Cerebellar nuclear complex (tissue), 1 donor: Measurements from ENCODE around the gene ARMH4.

Experiments
- DNase-seq, 2 experiments: peaks; one replicate each; lab custom pipeline; 2025; lab: John Stamatoyannopoulos, UW

The ARMH4 gene, protein sequence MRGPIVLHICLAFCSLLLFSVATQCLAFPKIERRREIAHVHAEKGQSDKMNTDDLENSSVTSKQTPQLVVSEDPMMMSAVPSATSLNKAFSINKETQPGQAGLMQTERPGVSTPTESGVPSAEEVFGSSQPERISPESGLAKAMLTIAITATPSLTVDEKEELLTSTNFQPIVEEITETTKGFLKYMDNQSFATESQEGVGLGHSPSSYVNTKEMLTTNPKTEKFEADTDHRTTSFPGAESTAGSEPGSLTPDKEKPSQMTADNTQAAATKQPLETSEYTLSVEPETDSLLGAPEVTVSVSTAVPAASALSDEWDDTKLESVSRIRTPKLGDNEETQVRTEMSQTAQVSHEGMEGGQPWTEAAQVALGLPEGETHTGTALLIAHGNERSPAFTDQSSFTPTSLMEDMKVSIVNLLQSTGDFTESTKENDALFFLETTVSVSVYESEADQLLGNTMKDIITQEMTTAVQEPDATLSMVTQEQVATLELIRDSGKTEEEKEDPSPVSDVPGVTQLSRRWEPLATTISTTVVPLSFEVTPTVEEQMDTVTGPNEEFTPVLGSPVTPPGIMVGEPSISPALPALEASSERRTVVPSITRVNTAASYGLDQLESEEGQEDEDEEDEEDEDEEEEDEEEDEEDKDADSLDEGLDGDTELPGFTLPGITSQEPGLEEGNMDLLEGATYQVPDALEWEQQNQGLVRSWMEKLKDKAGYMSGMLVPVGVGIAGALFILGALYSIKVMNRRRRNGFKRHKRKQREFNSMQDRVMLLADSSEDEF

DNA sequence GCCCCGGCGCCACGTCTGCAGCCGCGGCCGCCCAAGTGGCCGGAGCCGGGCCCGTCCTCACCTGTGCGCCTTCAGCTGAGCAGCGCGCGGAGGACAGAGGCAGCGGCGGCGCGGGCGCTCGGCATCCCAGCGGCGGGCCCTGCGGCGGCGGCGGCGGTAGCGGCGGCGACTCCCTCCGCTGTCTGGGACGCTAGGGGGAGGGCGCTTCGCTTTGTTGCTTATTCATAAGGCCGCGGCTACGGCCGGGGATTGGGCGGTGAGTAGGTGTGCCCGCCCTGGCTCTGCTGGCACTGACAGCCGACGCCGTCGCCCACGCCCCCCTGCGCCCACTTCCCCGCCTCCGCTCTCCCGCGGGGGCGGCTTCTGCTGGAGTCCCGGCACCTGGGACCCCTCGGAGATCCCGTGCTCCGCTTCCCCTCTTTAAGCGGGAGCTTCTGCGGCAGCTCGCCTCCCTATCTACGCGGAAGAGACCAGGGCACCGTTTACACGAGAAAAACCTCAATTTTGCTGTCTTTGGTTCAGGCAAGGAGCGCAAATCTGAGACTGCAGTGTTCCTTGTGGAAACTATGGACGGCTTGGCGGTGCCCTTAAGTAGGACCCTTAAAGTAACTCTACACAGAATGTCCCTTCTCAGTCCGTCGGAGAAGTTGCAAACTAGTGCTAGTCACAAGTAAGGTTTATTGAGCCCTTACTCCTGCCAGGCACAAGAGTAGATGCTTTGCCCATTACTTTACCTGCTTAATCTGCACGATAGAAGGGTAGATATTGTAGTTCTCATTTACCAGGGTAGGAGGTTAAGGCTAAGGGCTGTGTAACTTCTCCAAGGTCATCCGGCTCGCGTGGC lies at the start of gene ARMH4:
Gene ARMH4 (minus strand): TSS at position 200 of the 844 bp plus-strand sequence. CDS start 12,855 bp downstream, outside the sequence.
- DNase-seq, result peak in 1 of 2 experiments; percentile 37

- no peak for DNase-seq
These were observed 48.8 kb upstream of the ARMH4 start for GRCh38 chr14:58200846-58201245.

GRCh38 chr14:58200480-58200841 lies 48.4 kb upstream of the ARMH4 start:
- no peak for DNase-seq

DNA sequence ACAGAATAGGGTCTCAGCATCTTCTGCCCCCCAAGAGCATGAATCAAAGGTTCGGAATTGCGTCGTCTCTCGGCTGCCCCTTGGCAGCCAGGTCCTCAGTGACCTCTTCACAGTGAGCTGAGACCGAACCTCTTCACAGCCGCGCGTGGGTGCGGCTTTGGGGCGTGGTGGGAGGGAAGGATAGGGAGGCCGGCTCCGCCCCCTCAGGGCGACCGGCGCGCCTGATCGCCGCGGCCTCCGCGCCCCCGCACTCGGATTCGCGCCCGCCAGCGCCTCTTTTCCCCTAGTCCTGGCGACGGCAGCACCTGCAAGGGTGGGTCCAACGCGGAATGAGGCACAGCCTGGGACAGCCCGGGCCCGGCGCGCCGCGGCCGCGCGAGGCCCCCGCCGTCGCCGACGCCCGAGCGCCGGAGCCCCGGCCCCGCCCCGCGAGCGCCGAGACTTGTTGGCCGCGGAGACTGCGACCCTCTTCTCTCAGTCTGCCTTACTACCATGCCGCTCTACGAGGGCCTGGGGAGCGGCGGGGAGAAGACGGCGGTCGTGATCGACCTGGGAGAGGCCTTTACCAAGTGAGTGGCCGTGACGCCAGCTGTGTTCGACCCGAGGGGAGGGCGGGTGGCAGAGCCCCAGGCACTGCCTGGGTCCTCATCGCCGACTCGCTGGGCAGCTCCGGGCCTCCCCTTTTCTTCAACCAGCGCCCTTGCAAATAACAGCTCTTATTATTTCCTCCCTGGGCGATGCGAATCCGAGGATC lies 47.9 kb upstream of the ARMH4 start, which contains the start of gene ACTR10:
Gene ACTR10 (plus strand): TSS at position 424 of the 754 bp plus-strand sequence. CDS start 69 bp downstream, at position 493.
- DNase-seq, result peak; percentile 57 to 72

DNA sequence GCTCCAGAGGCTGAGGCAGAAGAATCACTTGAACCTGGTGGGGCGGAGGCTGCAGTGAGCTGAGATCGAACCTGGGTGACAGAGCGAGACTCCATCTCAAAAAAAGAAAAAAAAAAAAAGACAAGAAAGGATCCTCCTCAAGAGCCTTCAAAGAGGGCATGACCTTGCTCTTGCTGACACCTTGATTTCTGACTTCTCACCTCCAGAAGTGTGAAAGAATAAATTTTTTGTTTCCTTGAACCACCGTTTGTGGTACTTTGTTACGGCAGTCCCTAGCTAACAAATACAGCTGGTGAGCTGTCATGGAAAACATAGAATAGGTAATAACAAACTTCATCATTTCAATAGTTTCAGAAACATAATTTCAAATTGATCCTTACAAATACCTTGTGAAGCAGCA lies 46.1 kb upstream of the ARMH4 start:
- no peak for DNase-seq

- no peak for DNase-seq
These were observed 44.2 kb upstream of the ARMH4 start for GRCh38 chr14:58196198-58196597.

- DNase-seq, result no peak
These were observed 41.5 kb upstream of the ARMH4 start for GRCh38 chr14:58193542-58193941.

GRCh38 chr14:58191763-58192601 lies 40.0 kb upstream of the ARMH4 start:
- no peak for DNase-seq

DNA sequence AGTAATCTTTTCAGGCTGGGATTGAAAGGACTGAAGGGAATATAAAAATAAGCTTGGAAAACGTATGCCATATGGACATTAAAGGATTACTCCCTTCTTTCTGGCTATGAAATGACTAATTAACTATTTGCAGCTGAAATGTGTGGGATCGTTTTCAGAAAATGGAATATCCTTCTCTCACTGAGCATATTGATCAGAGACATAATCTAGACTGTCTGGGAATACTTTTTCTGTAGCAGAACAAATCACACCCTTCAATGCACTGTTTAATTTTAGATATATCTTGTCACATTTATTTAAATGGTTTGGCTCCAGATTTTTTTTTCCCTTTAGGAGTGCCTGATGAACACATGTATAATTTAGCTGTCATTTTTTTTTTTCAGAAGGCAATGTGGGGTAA lies 37.2 kb upstream of the ARMH4 start:
- DNase-seq, result no peak

- DNase-seq, result no peak
These were observed 25.1 kb upstream of the ARMH4 start for GRCh38 chr14:58177125-58177524.

DNA sequence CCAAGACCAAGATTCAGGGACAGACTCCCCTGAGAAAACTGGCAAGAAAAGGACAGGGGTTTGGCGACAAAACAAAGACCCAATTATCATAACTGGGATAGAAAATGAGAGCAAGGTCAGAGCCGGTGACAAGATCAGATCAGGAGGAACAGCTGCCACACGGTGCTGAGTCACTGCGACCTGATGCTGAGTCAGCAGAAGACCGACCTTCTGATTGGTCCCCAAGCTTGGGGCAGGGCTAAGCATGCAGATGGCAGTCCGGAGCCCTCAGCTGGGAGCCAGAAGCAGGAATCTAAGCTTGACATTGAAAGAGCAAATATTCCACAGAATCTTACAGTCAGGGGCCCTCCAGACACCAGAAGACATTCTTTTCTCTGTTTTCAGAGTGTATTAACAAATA lies 19.1 kb upstream of the ARMH4 start:
- DNase-seq, result peak in 1 of 2 experiments; percentile 2

- DNase-seq, result no peak
These were observed 15.9 kb upstream of the ARMH4 start for GRCh38 chr14:58167891-58168290.

- DNase-seq, result peak in 1 of 2 experiments; percentile 60
These were observed 15.0 kb upstream of the ARMH4 start for GRCh38 chr14:58167057-58167456.

DNA sequence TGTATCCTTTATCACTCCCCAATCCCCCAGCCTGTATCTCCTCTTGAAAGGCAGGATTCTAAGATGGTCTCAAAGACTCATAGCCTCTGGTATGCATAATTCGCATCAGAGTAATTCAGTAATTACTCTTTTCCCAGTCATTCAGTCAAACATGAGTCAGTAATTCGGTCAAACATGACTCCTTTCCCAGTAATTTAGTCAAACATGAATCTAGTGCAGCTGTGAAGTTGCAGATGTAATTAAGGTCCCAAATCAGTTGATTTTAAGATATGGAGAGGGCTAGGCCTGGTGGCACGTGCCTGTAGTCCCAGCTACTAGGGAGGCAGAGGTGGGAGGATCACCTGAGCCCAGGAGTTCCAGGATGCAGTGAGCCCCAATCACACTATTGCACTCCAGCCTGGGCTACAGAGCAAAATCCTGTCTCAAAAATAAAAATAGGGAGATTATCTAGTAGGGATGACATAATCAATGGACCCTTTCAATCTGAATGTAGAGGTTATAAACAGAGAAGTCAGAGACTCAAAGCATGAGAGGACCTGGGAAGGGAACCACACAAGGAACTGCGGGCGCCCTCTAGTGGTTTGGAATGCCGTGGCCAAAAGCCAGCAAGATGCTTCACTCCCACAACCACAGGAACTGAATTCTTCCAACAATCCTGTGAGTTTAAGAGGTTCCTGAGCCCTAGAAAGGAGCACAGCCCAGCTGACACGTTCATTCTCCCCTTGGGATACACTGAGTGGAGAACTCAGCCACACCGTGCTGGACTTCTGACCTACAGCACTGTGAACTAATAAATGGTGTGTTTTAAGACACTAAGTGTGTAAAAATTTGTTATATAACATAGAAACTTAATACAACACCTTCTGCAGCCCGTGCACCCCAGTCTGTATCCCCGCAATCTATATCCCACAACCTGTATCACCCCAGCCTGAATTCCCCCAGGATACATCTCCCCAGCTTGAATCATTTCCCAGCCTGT lies 14.3 kb upstream of the ARMH4 start:
- peak in 1 of 2 experiments; percentile 26 for DNase-seq

GRCh38 chr14:58160561-58160960 lies 8.5 kb upstream of the ARMH4 start:
- DNase-seq, result no peak

DNA sequence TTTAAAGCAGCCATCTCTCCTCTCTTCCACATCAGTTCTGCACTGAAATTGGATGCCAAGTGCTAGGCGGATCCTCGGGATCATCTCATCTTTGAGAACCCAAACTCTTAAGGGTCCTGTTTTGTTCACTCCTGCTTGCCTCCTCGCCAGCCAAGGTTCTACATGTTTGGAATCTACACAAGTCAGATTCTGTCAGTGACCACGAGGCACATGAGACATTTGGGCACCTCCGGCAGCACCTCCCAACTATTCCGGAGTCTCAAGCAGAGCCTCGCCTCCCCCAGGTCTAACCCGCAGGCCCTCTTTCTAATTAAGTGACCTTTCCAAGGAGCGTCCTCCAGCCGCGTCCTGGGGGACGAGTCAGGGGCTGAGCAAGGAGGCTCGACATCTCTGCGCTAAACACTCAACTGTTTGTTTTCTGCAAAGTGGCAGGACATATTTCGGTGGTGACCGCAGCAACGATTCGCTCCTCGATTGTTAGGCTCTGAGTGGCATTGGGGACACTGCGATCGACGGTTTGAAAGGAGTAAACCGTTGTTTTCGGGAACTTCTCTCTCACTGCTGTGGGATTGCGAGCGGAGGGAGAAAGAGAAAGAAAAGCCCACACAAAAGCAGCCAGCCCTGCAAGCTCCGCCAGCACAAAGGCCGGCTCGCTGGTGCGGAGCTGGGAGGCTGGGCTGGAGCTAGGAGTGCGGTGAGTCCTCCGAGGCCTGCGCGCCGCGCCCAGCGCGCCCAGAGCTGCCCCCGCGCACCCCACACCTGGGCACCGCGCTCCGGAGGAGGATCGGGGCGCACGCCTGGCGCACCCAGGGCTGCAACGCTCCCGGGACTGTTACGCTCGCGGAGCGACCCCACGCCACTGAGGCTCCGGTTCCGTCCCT lies 640 bp downstream of the ARMH4 start:
- no peak for DNase-seq

- DNase-seq, result no peak
These were observed 1.7 kb downstream of the ARMH4 start for GRCh38 chr14:58150243-58150805.

- DNase-seq, result no peak
These were observed 2.8 kb downstream of the ARMH4 start for GRCh38 chr14:58149196-58149595.
